Activated naive CD4-positive, alpha-beta T cell treated with anti-CD3 and anti-CD28 coated beads, Interleukin-2, amount 50 U/mL, for 24 hours (primary cell): ENCODE measurements around the gene MACROH2A1.

Experiments used
- H3K27ac Mint-ChIP-seq: one replicate; pipeline ENCODE4 v1.8.0; 2021; ENCODE audit warnings: mild to moderate bottlenecking, mixed read lengths
- H3K27me3 Mint-ChIP-seq: one replicate; pipeline ENCODE4 v1.8.0; 2021; ENCODE audit warnings: mixed read lengths
- H3K36me3 Mint-ChIP-seq: one replicate; pipeline ENCODE4 v1.8.0; 2021; ENCODE audit warnings: mixed read lengths
- H3K4me1 Mint-ChIP-seq: one replicate; pipeline ENCODE4 v1.8.0; 2021; ENCODE audit warnings: mixed read lengths
- H3K4me3 Mint-ChIP-seq: one replicate; pipeline ENCODE4 v1.8.0; 2021; ENCODE audit warnings: mild to moderate bottlenecking, mixed read lengths
- H3K9me3 Mint-ChIP-seq: one replicate; pipeline ENCODE4 v1.8.0; 2021; ENCODE audit warnings: mixed read lengths

Gene MACROH2A1

GRCh38 chr5:135296900-135297816, 101.9 kb downstream of the MACROH2A1 start:
- H3K36me3 Mint-ChIP-seq, result peaks cover 1% of the 10 kb centered on the region
- H3K27me3 Mint-ChIP-seq, result peaks cover 9% of the 10 kb centered on the region
- no peak overlapping the region for H3K27ac Mint-ChIP-seq
- H3K9me3 Mint-ChIP-seq, result no peaks in the 10 kb centered on the region
- no peaks in the 10 kb centered on the region for H3K4me1 Mint-ChIP-seq
- H3K4me3 Mint-ChIP-seq, result no peak overlapping the region

- peaks cover 10% of the 10 kb centered on the region for H3K27me3 Mint-ChIP-seq
- H3K36me3 Mint-ChIP-seq, result peaks cover 1% of the 10 kb centered on the region
- H3K27ac Mint-ChIP-seq, result no peak overlapping the region
- H3K4me3 Mint-ChIP-seq, result no peak overlapping the region
- no peaks in the 10 kb centered on the region for H3K4me1 Mint-ChIP-seq
- H3K9me3 Mint-ChIP-seq, result no peaks in the 10 kb centered on the region
These were observed 103.2 kb downstream of the MACROH2A1 start for GRCh38 chr5:135295852-135296251.

- Mint-ChIP-seq H3K4me3 (no peak overlapping the region), H3K9me3 (no peaks in the 10 kb centered on the region), H3K27ac (no peak overlapping the region), H3K4me1 (no peaks in the 10 kb centered on the region), H3K27me3 (peaks cover 14% of the 10 kb centered on the region), H3K36me3 (peaks cover 1% of the 10 kb centered on the region)
These were observed 104.2 kb downstream of the MACROH2A1 start for GRCh38 chr5:135294793-135295192.

GRCh38 chr5:135289651-135290050, 109.4 kb downstream of the MACROH2A1 start:
- H3K27me3 Mint-ChIP-seq, result peaks cover 11% of the 10 kb centered on the region
- H3K36me3 Mint-ChIP-seq, result peaks cover 1% of the 10 kb centered on the region
- H3K4me3 Mint-ChIP-seq, result no peak overlapping the region
- H3K4me1 Mint-ChIP-seq, result no peaks in the 10 kb centered on the region
- H3K27ac Mint-ChIP-seq, result no peak overlapping the region
- peaks cover 10% of the 10 kb centered on the region for H3K9me3 Mint-ChIP-seq

GRCh38 chr5:135287551-135287950, 111.5 kb downstream of the MACROH2A1 start:
- Mint-ChIP-seq H3K27ac (no peak overlapping the region), H3K36me3 (no peaks in the 10 kb centered on the region), H3K9me3 (peaks cover 10% of the 10 kb centered on the region), H3K4me3 (no peak overlapping the region), H3K27me3 (peaks cover 10% of the 10 kb centered on the region), H3K4me1 (no peaks in the 10 kb centered on the region)
